ENCODE data around the gene CDH13.

DNA sequence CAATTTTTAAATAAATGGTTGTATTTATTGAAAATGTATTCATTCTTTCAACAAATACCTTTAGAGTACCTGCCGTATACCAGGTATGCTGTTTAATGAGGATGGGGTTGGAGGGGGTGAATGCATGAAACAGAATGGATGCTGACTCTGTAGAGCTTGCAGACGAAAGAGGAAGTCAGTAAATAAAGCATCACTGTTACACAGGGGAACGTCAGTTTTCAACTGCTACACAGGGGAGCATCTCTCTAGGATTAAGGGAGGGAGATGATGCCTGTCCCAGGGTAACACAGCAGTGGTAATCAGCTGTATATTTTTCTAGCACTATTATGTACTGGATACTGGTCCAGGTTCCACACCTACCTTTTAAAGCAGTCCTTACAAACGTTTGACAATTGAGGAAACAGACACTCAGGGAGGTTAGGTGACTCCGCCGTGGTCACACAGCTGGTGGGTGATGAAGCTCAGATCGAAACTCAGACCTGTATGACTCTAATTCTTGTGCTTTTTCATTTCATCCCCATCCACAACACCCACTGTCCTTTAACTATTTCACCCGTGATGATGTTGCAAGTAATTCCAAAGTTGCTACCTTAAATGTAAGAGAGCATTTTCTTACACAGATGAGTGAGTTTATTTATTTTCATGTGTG, 728.9 kb downstream of the CDH13 start:
- no peak for TF ChIP-seq GABPA (IDR thresholded peaks at IDR 0.05; ENCODE audit: borderline replicate concordance, insufficient read depth, low read length)
- no peak for TF ChIP-seq POLR2A (IDR thresholded peaks at IDR 0.05; ENCODE audit: control extremely low read depth in 1 of 2, low read depth in 2 of 2, low read length in 2 of 2)
- TF ChIP-seq GTF2F1 (IDR thresholded peaks at IDR 0.05; ENCODE audit: borderline replicate concordance, low read depth, low read length), result no peak
- no peak for TF ChIP-seq EZH2 (IDR thresholded peaks at IDR 0.05; ENCODE audit: low read depth, low read length, severe bottlenecking)
- TF ChIP-seq, protein P1, sequence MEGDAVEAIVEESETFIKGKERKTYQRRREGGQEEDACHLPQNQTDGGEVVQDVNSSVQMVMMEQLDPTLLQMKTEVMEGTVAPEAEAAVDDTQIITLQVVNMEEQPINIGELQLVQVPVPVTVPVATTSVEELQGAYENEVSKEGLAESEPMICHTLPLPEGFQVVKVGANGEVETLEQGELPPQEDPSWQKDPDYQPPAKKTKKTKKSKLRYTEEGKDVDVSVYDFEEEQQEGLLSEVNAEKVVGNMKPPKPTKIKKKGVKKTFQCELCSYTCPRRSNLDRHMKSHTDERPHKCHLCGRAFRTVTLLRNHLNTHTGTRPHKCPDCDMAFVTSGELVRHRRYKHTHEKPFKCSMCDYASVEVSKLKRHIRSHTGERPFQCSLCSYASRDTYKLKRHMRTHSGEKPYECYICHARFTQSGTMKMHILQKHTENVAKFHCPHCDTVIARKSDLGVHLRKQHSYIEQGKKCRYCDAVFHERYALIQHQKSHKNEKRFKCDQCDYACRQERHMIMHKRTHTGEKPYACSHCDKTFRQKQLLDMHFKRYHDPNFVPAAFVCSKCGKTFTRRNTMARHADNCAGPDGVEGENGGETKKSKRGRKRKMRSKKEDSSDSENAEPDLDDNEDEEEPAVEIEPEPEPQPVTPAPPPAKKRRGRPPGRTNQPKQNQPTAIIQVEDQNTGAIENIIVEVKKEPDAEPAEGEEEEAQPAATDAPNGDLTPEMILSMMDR (IDR thresholded peaks at IDR 0.05; ENCODE audit: control extremely low read depth in 1 of 3, insufficient read depth in 1 of 3, low read depth in 1 of 3, low read length in 3 of 3), result no peak
